HepG2 (cell line): ENCODE measurements around the gene MPV17L2. TPM values are rescaled to one million over a fixed set of nuclear protein-coding genes. Genes with fewer than 3 reads are reported as not detected.

Experiments
- ATF1 ChIP-seq: IDR thresholded peaks from 2 replicates; pipeline ENCODE4 v1.6.1; 2016; ENCODE audit warnings: mild to moderate bottlenecking, control low read depth
- BORCS8-MEF2B ChIP-seq: sonication (generic); formaldehyde crosslinking; IDR thresholded peaks from 2 replicates; pipeline ENCODE4 v1.8.0; 2022; ENCODE audit warnings: mild to moderate bottlenecking, missing genetic modification reagents
- DNMT1 ChIP-seq: sonication (generic); formaldehyde crosslinking; IDR thresholded peaks from 2 replicates; pipeline ENCODE4 v1.5.1; 2020; ENCODE audit warnings: mild to moderate bottlenecking, missing genetic modification reagents
- DR1 ChIP-seq: sonication (generic); formaldehyde crosslinking; IDR thresholded peaks from 2 replicates; pipeline ENCODE4 v1.8.0; 2021; ENCODE audit warnings: mild to moderate bottlenecking, missing genetic modification reagents, inconsistent platforms
- ESRRA ChIP-seq: sonication (generic); formaldehyde crosslinking; IDR thresholded peaks from 2 replicates; pipeline ENCODE4 v1.5.1; 2020; ENCODE audit warnings: mild to moderate bottlenecking, low read depth, missing genetic modification reagents
- FOXJ3 ChIP-seq: sonication (generic); formaldehyde crosslinking; IDR thresholded peaks from 2 replicates; pipeline ENCODE4 v1.4.0; 2020; ENCODE audit warnings: missing genetic modification reagents, mild to moderate bottlenecking, borderline replicate concordance
- MEF2D ChIP-seq: sonication (generic); formaldehyde crosslinking; IDR thresholded peaks from 2 replicates; pipeline ENCODE4 v1.5.1; 2020; ENCODE audit warnings: mild to moderate bottlenecking, missing genetic modification reagents
- MTF1 ChIP-seq: sonication (generic); formaldehyde crosslinking; IDR thresholded peaks from 2 replicates; pipeline ENCODE4 v1.5.0; 2020; ENCODE audit warnings: missing genetic modification reagents
- YEATS4 ChIP-seq: sonication (generic); formaldehyde crosslinking; IDR thresholded peaks from 2 replicates; pipeline ENCODE4 v1.4.0; 2020; ENCODE audit warnings: missing genetic modification reagents, borderline replicate concordance
- ZBTB1 ChIP-seq: sonication (generic); formaldehyde crosslinking; IDR thresholded peaks from 2 replicates; pipeline ENCODE4 v1.4.0; 2020; ENCODE audit warnings: missing genetic modification reagents, borderline replicate concordance
- ZNF510 ChIP-seq: sonication (generic); formaldehyde crosslinking; IDR thresholded peaks from 2 replicates; pipeline ENCODE4 v1.4.0; 2020; ENCODE audit warnings: low read depth, mild to moderate bottlenecking, missing genetic modification reagents
- ZNF577 ChIP-seq: sonication (generic); formaldehyde crosslinking; IDR thresholded peaks from 2 replicates; pipeline ENCODE4 v1.4.0; 2020; ENCODE audit warnings: mild to moderate bottlenecking, low read depth, missing genetic modification reagents, borderline replicate concordance
- ZNF619 ChIP-seq: sonication (generic); formaldehyde crosslinking; IDR thresholded peaks from 2 replicates; pipeline ENCODE4 v1.4.0; 2020; ENCODE audit warnings: mild to moderate bottlenecking, missing genetic modification reagents
- ZNF670 ChIP-seq: sonication (generic); formaldehyde crosslinking; IDR thresholded peaks from 2 replicates; pipeline ENCODE4 v1.8.0; 2022; ENCODE audit warnings: mild to moderate bottlenecking, missing genetic modification reagents, borderline replicate concordance
- ZNF703 ChIP-seq: sonication (generic); formaldehyde crosslinking; IDR thresholded peaks from 2 replicates; pipeline ENCODE4 v1.5.1; 2020; ENCODE audit warnings: missing genetic modification reagents, mild to moderate bottlenecking, moderate library complexity, borderline replicate concordance
- ZNF780A ChIP-seq: sonication (generic); formaldehyde crosslinking; IDR thresholded peaks from 2 replicates; pipeline ENCODE4 v1.8.0; 2022; ENCODE audit warnings: mild to moderate bottlenecking, missing genetic modification reagents, moderate library complexity
- ZNF83 ChIP-seq: sonication (generic); formaldehyde crosslinking; IDR thresholded peaks from 2 replicates; pipeline ENCODE4 v1.4.0; 2020; ENCODE audit warnings: missing genetic modification reagents, mild to moderate bottlenecking, borderline replicate concordance
- polyA plus RNA-seq, 8 experiments: library from polyadenylated mRNA; depleted of rRNA in 3 of 8; stranded (reverse) in 7 of 8; unstranded in 1 of 8; fragments of >200 nt; fragmentation: Illumina TruSeq in 4 of 8; extraction: Trizol in 4 of 8; gene quantifications; 2 replicates each; pipeline versions ENCODE4 v1.2.1 to v1.2.3, GENCODE V29; 2011 to 2016; ENCODE audit warnings: low read depth in 4 of 8, missing spikeins in 1 of 8, mixed read lengths in 1 of 8; ENCODE audit not compliant: insufficient read depth in 1 of 8
- total RNA-seq, 5 experiments: library from RNA; depleted of rRNA; stranded (reverse); fragments of >200 nt; fragmentation: Illumina TruSeq; extraction: Trizol; gene quantifications; 2 replicates each; pipeline ENCODE4 v1.2.3, GENCODE V29; 2016; ENCODE audit warnings: low read depth in 1 of 5
- TF ChIP-seq, protein P1 (sequence below): sonication (generic); formaldehyde crosslinking; IDR thresholded peaks from 2 replicates; pipeline ENCODE4 v1.4.0; 2020; ENCODE audit warnings: missing genetic modification reagents, borderline replicate concordance
- TF ChIP-seq, protein P2 (sequence below): sonication (generic); formaldehyde crosslinking; IDR thresholded peaks from 2 replicates; pipeline ENCODE4 v1.8.1; 2023; ENCODE audit warnings: mild to moderate bottlenecking, moderate library complexity, missing genetic modification reagents
- TF ChIP-seq, protein P3 (sequence below): sonication (generic); formaldehyde crosslinking; IDR thresholded peaks from 2 replicates; pipeline ENCODE4 v1.4.0; 2020; ENCODE audit warnings: missing genetic modification reagents

Gene MPV17L2
- total and polyA plus RNA-seq, 2 of the 13 experiments (the other 11 are each of a cell fraction or from before 2014, with no cell fraction given), result 13.6 to 16.7 TPM

DNA sequence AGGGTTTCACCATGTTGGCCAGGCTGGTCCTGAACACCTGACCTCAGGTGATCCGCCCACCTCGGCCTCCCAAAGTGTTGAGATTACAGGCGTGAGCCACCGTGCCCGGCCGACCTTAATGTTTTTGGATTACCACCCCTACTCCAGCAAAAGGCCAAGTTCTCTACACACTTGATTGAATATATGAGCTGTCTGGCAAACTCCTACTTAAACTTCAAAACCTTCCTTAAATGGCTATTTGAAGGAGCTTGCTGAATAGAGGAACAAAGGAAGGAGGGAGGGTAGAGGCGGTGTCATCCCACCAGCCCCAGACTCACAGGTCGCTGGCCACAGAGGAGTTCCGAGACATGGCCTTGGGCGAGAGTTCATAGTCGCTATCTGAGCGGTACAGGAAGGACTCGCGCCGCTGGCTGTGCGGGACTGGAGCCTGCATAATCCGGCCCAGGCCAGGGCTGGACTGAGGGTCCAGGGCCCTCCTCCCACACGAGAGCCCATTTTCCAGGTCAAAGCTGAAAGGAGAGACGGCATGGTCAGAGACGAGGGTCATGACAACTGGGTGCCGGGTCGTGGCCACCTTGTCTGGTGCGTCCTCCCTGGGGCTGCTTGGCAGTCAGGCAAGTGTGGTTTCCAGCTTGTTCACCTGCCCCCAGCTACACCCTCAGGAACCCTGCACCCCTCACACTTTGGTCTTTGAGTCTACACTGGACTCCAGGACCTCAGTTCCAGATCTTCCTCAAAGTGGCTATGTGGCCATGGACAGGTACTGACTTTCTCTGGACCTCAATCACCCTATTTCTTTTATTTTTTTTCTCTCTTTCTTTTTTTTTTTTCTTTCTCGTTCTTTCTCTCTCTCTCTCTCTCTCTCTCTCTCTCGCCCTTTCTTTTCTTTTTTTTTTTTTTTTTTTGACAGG is 29.1 kb downstream of the MPV17L2 start (continued):
- TF ChIP-seq, protein P1, sequence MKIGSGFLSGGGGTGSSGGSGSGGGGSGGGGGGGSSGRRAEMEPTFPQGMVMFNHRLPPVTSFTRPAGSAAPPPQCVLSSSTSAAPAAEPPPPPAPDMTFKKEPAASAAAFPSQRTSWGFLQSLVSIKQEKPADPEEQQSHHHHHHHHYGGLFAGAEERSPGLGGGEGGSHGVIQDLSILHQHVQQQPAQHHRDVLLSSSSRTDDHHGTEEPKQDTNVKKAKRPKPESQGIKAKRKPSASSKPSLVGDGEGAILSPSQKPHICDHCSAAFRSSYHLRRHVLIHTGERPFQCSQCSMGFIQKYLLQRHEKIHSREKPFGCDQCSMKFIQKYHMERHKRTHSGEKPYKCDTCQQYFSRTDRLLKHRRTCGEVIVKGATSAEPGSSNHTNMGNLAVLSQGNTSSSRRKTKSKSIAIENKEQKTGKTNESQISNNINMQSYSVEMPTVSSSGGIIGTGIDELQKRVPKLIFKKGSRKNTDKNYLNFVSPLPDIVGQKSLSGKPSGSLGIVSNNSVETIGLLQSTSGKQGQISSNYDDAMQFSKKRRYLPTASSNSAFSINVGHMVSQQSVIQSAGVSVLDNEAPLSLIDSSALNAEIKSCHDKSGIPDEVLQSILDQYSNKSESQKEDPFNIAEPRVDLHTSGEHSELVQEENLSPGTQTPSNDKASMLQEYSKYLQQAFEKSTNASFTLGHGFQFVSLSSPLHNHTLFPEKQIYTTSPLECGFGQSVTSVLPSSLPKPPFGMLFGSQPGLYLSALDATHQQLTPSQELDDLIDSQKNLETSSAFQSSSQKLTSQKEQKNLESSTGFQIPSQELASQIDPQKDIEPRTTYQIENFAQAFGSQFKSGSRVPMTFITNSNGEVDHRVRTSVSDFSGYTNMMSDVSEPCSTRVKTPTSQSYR, result no peak
- TF ChIP-seq YEATS4 (CRISPR knock-in tag) (0 out of 2 replicates have a peak, but pooled peaks have one; percentile 19), ESRRA (CRISPR knock-in tag) (no peak), MEF2D (CRISPR knock-in tag) (no peak), FOXJ3 (CRISPR knock-in tag) (no peak), ZNF670 (CRISPR knock-in tag) (no peak), ZBTB1 (CRISPR knock-in tag) (no peak; the same call in 1 of the 2 replicates), MTF1 (no peak), ZNF577 (no peak), ZNF83 (CRISPR knock-in tag) (no peak), BORCS8-MEF2B (CRISPR knock-in tag) (no peak), ZNF703 (CRISPR knock-in tag) (no peak), ZNF780A (no peak), ZNF510 (CRISPR knock-in tag) (no peak), DR1 (no peak), ZNF619 (CRISPR knock-in tag) (no peak), ATF1 (no peak), DNMT1 (CRISPR knock-in tag) (no peak)
- TF ChIP-seq, protein P2, sequence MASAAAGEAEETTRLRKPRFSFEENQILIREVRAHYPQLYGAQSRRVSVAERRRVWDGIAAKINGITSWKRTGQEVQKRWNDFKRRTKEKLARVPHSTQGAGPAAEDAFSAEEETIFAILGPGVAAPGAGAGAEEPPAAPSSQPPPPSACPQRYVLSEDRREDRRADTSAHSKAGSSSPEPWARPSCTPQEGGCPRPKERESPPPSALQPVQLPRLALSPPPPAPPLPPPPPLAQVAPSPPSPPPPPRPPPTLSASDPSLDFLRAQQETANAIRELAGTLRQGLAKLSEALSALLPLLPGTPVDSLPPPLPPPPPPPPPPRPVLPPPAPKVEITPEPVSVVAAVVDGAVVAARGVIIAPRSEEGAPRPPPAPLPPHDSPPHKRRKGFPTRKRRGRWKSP (CRISPR knock-in tag), result no peak
- TF ChIP-seq, protein P3, sequence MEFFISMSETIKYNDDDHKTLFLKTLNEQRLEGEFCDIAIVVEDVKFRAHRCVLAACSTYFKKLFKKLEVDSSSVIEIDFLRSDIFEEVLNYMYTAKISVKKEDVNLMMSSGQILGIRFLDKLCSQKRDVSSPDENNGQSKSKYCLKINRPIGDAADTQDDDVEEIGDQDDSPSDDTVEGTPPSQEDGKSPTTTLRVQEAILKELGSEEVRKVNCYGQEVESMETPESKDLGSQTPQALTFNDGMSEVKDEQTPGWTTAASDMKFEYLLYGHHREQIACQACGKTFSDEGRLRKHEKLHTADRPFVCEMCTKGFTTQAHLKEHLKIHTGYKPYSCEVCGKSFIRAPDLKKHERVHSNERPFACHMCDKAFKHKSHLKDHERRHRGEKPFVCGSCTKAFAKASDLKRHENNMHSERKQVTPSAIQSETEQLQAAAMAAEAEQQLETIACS (CRISPR knock-in tag), result no peak
